HG03469 (cell line): Measurements from ENCODE around the gene AIFM3.

ENCODE experiments used
- ATAC-seq: cut with Tn5 transposase; IDR thresholded peaks from one replicate; pipeline ENCODE4 v1.9.1; 2021; ENCODE audit warnings: mild to moderate bottlenecking, moderate library complexity, moderate number of reproducible peaks; ENCODE audit not compliant: unreplicated experiment

The AIFM3 gene

GRCh38 chr22:20973634-20974286, 6.7 kb downstream of the AIFM3 start:
- no peak for ATAC-seq

GRCh38 chr22:20974336-20974955, 7.4 kb downstream of the AIFM3 start:
- no peak for ATAC-seq

- no peak for ATAC-seq
These were observed 8.7 kb downstream of the AIFM3 start for GRCh38 chr22:20975541-20976290.

- no peak for ATAC-seq
These were observed 9.3 kb downstream of the AIFM3 start for GRCh38 chr22:20976291-20976877.

GRCh38 chr22:20977019-20977418, 10.0 kb downstream of the AIFM3 start:
- no peak for ATAC-seq

GRCh38 chr22:20977516-20978170, 10.6 kb downstream of the AIFM3 start:
- ATAC-seq = no peak

- no peak for ATAC-seq
These were observed 11.4 kb downstream of the AIFM3 start for GRCh38 chr22:20978419-20978818.

- ATAC-seq = no peak
These were observed 12.3 kb downstream of the AIFM3 start for GRCh38 chr22:20979243-20979809.

GRCh38 chr22:20979940-20980453, 12.9 kb downstream of the AIFM3 start:
- ATAC-seq = no peak

GRCh38 chr22:20980523-20980922, 13.5 kb downstream of the AIFM3 start:
- ATAC-seq = no peak

- ATAC-seq = no peak
These were observed 14.1 kb downstream of the AIFM3 start for GRCh38 chr22:20980938-20981722.

- peak; percentile 45 for ATAC-seq
These were observed 14.9 kb downstream of the AIFM3 start, which contains the start of gene LZTR1 for GRCh38 chr22:20981787-20982562. Gene LZTR1, plus strand, starts transcription at chr22:20982297. Its CDS starts 75 bp downstream, at chr22:20982372.

GRCh38 chr22:20982563-20982882, 15.5 kb downstream of the AIFM3 start:
- ATAC-seq = no peak

GRCh38 chr22:20983081-20983771, 16.2 kb downstream of the AIFM3 start:
- no peak for ATAC-seq

GRCh38 chr22:20985720-20986119, 18.7 kb downstream of the AIFM3 start:
- no peak for ATAC-seq

GRCh38 chr22:20986365-20986764, 19.3 kb downstream of the AIFM3 start:
- ATAC-seq = no peak

GRCh38 chr22:20987375-20987774, 20.3 kb downstream of the AIFM3 start:
- no peak for ATAC-seq

- ATAC-seq = no peak
These were observed 21.7 kb downstream of the AIFM3 start for GRCh38 chr22:20988573-20989322.
